Stimulated activated CD4-positive, alpha-beta T cell treated with anti-CD3 and anti-CD28 coated beads, Interleukin-12 subunit alpha, Interleukin-12 subunit beta, amount 100 ng/mL, for 4 hours (primary cell): ENCODE measurements around the gene ACAP1.

Experiments
- DNase-seq: peaks from one replicate; pipeline ENCODE4 v3.0.0-alpha.2; 2020

ACAP1 gene

GRCh38 chr17:7311110-7311705 is 25.1 kb upstream of the ACAP1 start:
- DNase-seq = no peak

GRCh38 chr17:7312432-7313087 is 23.8 kb upstream of the ACAP1 start:
- no peak for DNase-seq

GRCh38 chr17:7313088-7313889 is 23.0 kb upstream of the ACAP1 start:
- DNase-seq = no peak

- no peak for DNase-seq
Measured at GRCh38 chr17:7313890-7314718, 22.2 kb upstream of the ACAP1 start.

GRCh38 chr17:7314719-7315569 is 21.4 kb upstream of the ACAP1 start, which contains the start of gene GPS2:
Gene GPS2, minus strand, starts transcription at chr17:7315360. Its CDS starts 308 bp downstream, at chr17:7315052.
- DNase-seq = peak; percentile 94

GRCh38 chr17:7315570-7316235 is 20.6 kb upstream of the ACAP1 start:
- no peak for DNase-seq

- DNase-seq = no peak
Measured at GRCh38 chr17:7317161-7317803, 19.0 kb upstream of the ACAP1 start.

GRCh38 chr17:7318121-7318860 is 18.0 kb upstream of the ACAP1 start:
- DNase-seq = no peak

GRCh38 chr17:7321466-7321865 is 14.9 kb upstream of the ACAP1 start:
- no peak for DNase-seq

GRCh38 chr17:7322520-7323194 is 13.7 kb upstream of the ACAP1 start:
- no peak for DNase-seq

GRCh38 chr17:7323731-7324437 is 12.4 kb upstream of the ACAP1 start:
- peak; percentile 62 for DNase-seq

- DNase-seq = no peak
Measured at GRCh38 chr17:7324438-7324779, 11.9 kb upstream of the ACAP1 start.

- no peak for DNase-seq
Measured at GRCh38 chr17:7325031-7325528, 11.2 kb upstream of the ACAP1 start.

- no peak for DNase-seq
Measured at GRCh38 chr17:7326186-7326585, 10.1 kb upstream of the ACAP1 start.

GRCh38 chr17:7327056-7327455 is 9.3 kb upstream of the ACAP1 start:
- no peak for DNase-seq

GRCh38 chr17:7327501-7327900 is 8.8 kb upstream of the ACAP1 start:
- DNase-seq = no peak

- DNase-seq = no peak
Measured at GRCh38 chr17:7328009-7328408, 8.3 kb upstream of the ACAP1 start.

GRCh38 chr17:7328840-7329373 is 7.4 kb upstream of the ACAP1 start, which contains the start of gene NEURL4:
Gene NEURL4, minus strand, starts transcription at chr17:7329335. Its CDS starts 23 bp downstream, at chr17:7329312.
- no peak for DNase-seq
